Osteocyte (in vitro differentiated cells): ENCODE data around the gene DLG2. TPM values are rescaled to one million over a fixed set of nuclear protein-coding genes. Genes with fewer than 3 reads are reported as not detected.

ENCODE experiments used
- DNase-seq: peaks from one replicate; pipeline ENCODE4 v3.0.0; 2021; ENCODE audit warnings: mixed read lengths; ENCODE audit not compliant: unreplicated experiment; ENCODE audit errors: extremely low spot score
- H3K27ac Mint-ChIP-seq: one replicate; pipeline ENCODE4 v1.8.0; 2021; ENCODE audit warnings: mild to moderate bottlenecking, mixed read lengths; ENCODE audit not compliant: unreplicated experiment
- H3K27me3 Mint-ChIP-seq: one replicate; pipeline ENCODE4 v1.8.0; 2021; ENCODE audit warnings: mixed read lengths; ENCODE audit not compliant: unreplicated experiment
- H3K36me3 Mint-ChIP-seq: one replicate; pipeline ENCODE4 v1.8.0; 2021; ENCODE audit warnings: mixed read lengths; ENCODE audit not compliant: unreplicated experiment
- H3K4me1 Mint-ChIP-seq: one replicate; pipeline ENCODE4 v1.8.0; 2021; ENCODE audit warnings: mixed read lengths; ENCODE audit not compliant: unreplicated experiment
- H3K4me3 Mint-ChIP-seq: one replicate; pipeline ENCODE4 v1.8.0; 2021; ENCODE audit warnings: mild to moderate bottlenecking, moderate library complexity, mixed read lengths; ENCODE audit not compliant: unreplicated experiment
- H3K9me3 Mint-ChIP-seq: one replicate; pipeline ENCODE4 v1.8.0; 2021; ENCODE audit warnings: mixed read lengths; ENCODE audit not compliant: unreplicated experiment
- CTCF ChIP-seq: fragments of 200-600 bp; sonication (generic); IDR thresholded peaks from 2 replicates; pipeline ENCODE4 v1.5.0; 2021; ENCODE audit warnings: antibody characterized with exemption, mild to moderate bottlenecking, moderate library complexity
- total RNA-seq: library from RNA; stranded (reverse); gene quantifications from 2 replicates; pipeline ENCODE4 v1.2.1, GENCODE V29; 2021

DLG2 gene
- total RNA-seq, 1 donor from 2014 or later: 2.1 TPM

GRCh38 chr11:83493034-83493433 is 2134.1 kb downstream of the DLG2 start:
- H3K4me1 Mint-ChIP-seq: no peaks in the 10 kb centered on the region
- H3K27ac Mint-ChIP-seq: no peak overlapping the region
- H3K4me3 Mint-ChIP-seq: no peak overlapping the region
- H3K27me3 Mint-ChIP-seq: peaks cover 8% of the 10 kb centered on the region
- DNase-seq: no peak
- H3K9me3 Mint-ChIP-seq: no peaks in the 10 kb centered on the region
- no peaks in the 10 kb centered on the region for H3K36me3 Mint-ChIP-seq
- no peak for TF ChIP-seq CTCF

DNA sequence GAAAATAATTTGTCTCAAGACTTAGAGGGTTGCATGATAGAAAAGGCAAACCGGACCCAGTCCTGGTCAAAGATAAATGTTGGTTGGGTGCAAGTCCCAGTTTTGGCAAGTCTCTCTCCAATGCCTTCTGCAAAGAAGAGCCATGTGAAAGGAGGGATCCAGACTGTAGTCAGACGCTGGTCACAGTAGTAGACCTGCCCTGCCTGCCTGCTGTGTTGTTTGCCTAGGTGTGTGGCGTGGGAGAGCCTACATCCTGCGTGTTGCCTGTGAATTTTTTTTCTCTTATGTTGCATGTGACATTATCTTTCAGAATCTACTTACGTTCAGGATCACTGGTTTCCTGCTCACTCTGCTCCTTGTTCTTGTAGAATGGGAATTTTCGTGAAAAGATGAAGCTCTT is 2143.3 kb downstream of the DLG2 start:
- Mint-ChIP-seq H3K36me3 (no peaks in the 10 kb centered on the region), H3K27ac (no peak overlapping the region), H3K9me3 (no peaks in the 10 kb centered on the region), H3K4me1 (no peaks in the 10 kb centered on the region), H3K4me3 (no peak overlapping the region), H3K27me3 (peaks cover 12% of the 10 kb centered on the region)
- no peak for DNase-seq
- no peak for TF ChIP-seq CTCF

GRCh38 chr11:83480811-83481210 is 2146.3 kb downstream of the DLG2 start:
- Mint-ChIP-seq H3K4me3 (no peak overlapping the region), H3K4me1 (no peaks in the 10 kb centered on the region), H3K9me3 (no peaks in the 10 kb centered on the region), H3K27ac (no peak overlapping the region), H3K36me3 (no peaks in the 10 kb centered on the region), H3K27me3 (peaks cover 12% of the 10 kb centered on the region)
- no peak for TF ChIP-seq CTCF
- DNase-seq: no peak

GRCh38 chr11:83480251-83480650 is 2146.9 kb downstream of the DLG2 start:
- Mint-ChIP-seq H3K27me3 (peaks cover 12% of the 10 kb centered on the region), H3K9me3 (no peaks in the 10 kb centered on the region), H3K4me1 (no peaks in the 10 kb centered on the region), H3K27ac (no peak overlapping the region), H3K36me3 (no peaks in the 10 kb centered on the region), H3K4me3 (no peak overlapping the region)
- TF ChIP-seq CTCF: no peak
- DNase-seq: no peak

DNA sequence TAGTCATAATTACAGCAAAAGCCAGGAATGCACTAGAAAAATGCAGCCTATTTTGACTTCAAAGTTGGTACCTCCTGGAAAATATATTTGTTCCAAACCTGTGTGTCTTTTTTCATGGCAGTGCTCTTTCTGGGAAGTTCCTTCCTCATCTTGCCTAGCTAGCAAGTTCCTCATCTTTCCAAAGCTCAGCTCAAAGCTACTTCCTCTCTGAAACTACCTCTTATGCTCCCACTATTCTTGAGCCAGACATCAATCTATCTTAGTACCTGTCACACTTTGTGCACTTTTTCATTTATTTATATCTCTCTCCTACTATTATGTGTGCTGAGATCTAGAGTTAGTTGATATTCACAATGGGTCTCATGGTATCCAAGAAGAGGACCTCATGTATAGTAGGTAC is 2149.4 kb downstream of the DLG2 start:
- peaks cover 5% of the 10 kb centered on the region for H3K27me3 Mint-ChIP-seq
- H3K36me3 Mint-ChIP-seq: no peaks in the 10 kb centered on the region
- DNase-seq: no peak
- TF ChIP-seq CTCF: no peak
- H3K27ac Mint-ChIP-seq: no peak overlapping the region
- H3K4me1 Mint-ChIP-seq: no peaks in the 10 kb centered on the region
- H3K4me3 Mint-ChIP-seq: no peak overlapping the region
- H3K9me3 Mint-ChIP-seq: no peaks in the 10 kb centered on the region
